ENCODE data around the gene ITGA8.
"Not testable (repeated sequence)": the region's sequence is repeated elsewhere in the genome, so short reads cannot be mapped to it uniquely, and the experiment has no call there.

DNA sequence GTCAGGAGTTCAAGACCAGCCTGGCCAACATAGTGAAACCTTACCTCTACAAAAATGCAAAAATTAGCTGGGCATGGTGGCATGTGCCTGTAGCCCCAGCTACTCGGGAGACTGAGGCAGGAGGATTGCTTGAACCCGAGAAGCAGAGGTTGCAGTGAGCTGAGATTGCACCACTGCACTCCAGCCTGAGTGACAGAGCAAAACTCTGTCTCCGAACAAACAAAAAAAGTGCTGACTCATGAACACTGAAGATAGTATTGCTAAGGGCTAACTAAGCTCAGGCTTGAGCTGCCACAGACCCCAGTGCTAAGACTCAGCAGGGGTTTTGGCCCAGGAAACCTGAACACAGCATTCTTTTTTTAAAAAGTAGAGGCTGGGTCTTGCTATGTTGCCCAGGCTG, 162.6 kb downstream of the ITGA8 start:
- TF ChIP-seq, protein P1, sequence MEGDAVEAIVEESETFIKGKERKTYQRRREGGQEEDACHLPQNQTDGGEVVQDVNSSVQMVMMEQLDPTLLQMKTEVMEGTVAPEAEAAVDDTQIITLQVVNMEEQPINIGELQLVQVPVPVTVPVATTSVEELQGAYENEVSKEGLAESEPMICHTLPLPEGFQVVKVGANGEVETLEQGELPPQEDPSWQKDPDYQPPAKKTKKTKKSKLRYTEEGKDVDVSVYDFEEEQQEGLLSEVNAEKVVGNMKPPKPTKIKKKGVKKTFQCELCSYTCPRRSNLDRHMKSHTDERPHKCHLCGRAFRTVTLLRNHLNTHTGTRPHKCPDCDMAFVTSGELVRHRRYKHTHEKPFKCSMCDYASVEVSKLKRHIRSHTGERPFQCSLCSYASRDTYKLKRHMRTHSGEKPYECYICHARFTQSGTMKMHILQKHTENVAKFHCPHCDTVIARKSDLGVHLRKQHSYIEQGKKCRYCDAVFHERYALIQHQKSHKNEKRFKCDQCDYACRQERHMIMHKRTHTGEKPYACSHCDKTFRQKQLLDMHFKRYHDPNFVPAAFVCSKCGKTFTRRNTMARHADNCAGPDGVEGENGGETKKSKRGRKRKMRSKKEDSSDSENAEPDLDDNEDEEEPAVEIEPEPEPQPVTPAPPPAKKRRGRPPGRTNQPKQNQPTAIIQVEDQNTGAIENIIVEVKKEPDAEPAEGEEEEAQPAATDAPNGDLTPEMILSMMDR (IDR thresholded peaks at IDR 0.05; ENCODE audit: low read depth, low read length), result not testable (repeated sequence)
- TF ChIP-seq EZH2phosphoT487 (IDR thresholded peaks at IDR 0.05; ENCODE audit: low read depth), result not testable (repeated sequence)
